ENCODE data around the gene DIAPH2. TPM values are rescaled to one million over a fixed set of nuclear protein-coding genes. Genes with fewer than 3 reads are reported as not detected.

DIAPH2 gene
- total and polyA plus RNA-seq, 9 of the 15 experiments (the other 6 are each of a cell fraction or from before 2014, with no cell fraction given) = 0.01 to 0.18 (median 0.07) TPM; not detected in 1

DNA sequence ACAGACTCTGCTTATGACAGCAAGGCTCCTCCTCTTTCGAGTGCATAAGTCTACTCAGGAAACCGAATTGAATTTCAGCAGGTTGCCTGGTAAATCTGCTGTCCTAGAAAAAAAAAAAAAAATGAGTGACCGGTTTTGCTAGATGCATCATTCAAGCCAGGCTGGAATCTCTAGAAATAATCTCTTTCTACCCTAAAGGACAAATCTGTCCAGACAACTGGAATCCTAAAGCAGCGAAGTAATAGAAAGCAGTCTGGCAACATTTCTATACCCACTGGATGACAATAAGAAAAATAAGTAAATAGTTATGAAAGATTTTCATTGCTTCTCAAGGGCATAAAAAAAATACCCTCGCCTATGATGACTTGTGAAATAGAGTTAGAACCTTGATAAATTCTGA, 902.5 kb downstream of the DIAPH2 start (continued):
- TF ChIP-seq REST (IDR thresholded peaks at IDR 0.05; ENCODE audit: borderline replicate concordance) (no peak), REST (CRISPR knock-in tag; IDR thresholded peaks at IDR 0.05; ENCODE audit: low read depth) (no peak), SMAD4 (CRISPR knock-in tag; conservative IDR thresholded peaks at IDR 0.05) (no peak), ZNF696 (CRISPR knock-in tag; conservative IDR thresholded peaks at IDR 0.05) (no peak), HMG20A (CRISPR knock-in tag; conservative IDR thresholded peaks at IDR 0.05) (no peak), RBM39 (optimal IDR thresholded peaks at IDR 0.05; ENCODE audit: low read depth, low read length) (no peak), ZNF282 (CRISPR knock-in tag; IDR thresholded peaks at IDR 0.05) (no peak)
- TF ChIP-seq, protein P1, sequence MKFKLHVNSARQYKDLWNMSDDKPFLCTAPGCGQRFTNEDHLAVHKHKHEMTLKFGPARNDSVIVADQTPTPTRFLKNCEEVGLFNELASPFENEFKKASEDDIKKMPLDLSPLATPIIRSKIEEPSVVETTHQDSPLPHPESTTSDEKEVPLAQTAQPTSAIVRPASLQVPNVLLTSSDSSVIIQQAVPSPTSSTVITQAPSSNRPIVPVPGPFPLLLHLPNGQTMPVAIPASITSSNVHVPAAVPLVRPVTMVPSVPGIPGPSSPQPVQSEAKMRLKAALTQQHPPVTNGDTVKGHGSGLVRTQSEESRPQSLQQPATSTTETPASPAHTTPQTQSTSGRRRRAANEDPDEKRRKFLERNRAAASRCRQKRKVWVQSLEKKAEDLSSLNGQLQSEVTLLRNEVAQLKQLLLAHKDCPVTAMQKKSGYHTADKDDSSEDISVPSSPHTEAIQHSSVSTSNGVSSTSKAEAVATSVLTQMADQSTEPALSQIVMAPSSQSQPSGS (CRISPR knock-in tag; IDR thresholded peaks at IDR 0.05) = no peak
